ENCODE measurements around the gene ARHGAP15.

Gene ARHGAP15

GRCh38 chr2:143608758-143609157 is 479.5 kb downstream of the ARHGAP15 start:
- Histone ChIP-seq H3K9me3 (ENCODE audit: low read length) (no peaks in the 10 kb centered on the region), H2AFZ (ENCODE audit: low read length) (no peak overlapping the region), H3K27ac (ENCODE audit: low read depth, low read length, poor library complexity, severe bottlenecking) (no peak overlapping the region), H3K27me3 (ENCODE audit: insufficient read depth, low read length) (no peaks in the 10 kb centered on the region), H4K20me1 (ENCODE audit: insufficient read depth, low read length) (no peaks in the 10 kb centered on the region), H3K4me1 (ENCODE audit: insufficient read depth, low read length, severe bottlenecking) (no peaks in the 10 kb centered on the region), H3K36me3 (ENCODE audit: insufficient read depth, low read length) (no peaks in the 10 kb centered on the region), H3K9me2 (ENCODE audit: low read depth, low read length) (no peaks in the 10 kb centered on the region), H3K79me2 (ENCODE audit: insufficient read depth, low read length) (no peaks in the 10 kb centered on the region), H3F3A (ENCODE audit: insufficient read depth, low read length) (no peaks in the 10 kb centered on the region), H3K9ac (ENCODE audit: low read length) (no peak overlapping the region), H3K4me2 (ENCODE audit: low read length) (no peak overlapping the region), H3K4me3 (ENCODE audit: low read depth, low read length, poor library complexity, severe bottlenecking) (no peak overlapping the region)
- no peak for TF ChIP-seq EZH2 (IDR thresholded peaks at IDR 0.05; ENCODE audit: borderline replicate concordance, low read length)
- TF ChIP-seq CTCF (IDR thresholded peaks at IDR 0.05; ENCODE audit: low read length): no peak

GRCh38 chr2:143611336-143611735 is 482.1 kb downstream of the ARHGAP15 start:
- Histone ChIP-seq H3K4me2 (ENCODE audit: low read length) (no peak overlapping the region), H3K27ac (ENCODE audit: low read depth, low read length, poor library complexity, severe bottlenecking) (no peak overlapping the region), H3K4me1 (ENCODE audit: insufficient read depth, low read length, severe bottlenecking) (no peaks in the 10 kb centered on the region)

DNA sequence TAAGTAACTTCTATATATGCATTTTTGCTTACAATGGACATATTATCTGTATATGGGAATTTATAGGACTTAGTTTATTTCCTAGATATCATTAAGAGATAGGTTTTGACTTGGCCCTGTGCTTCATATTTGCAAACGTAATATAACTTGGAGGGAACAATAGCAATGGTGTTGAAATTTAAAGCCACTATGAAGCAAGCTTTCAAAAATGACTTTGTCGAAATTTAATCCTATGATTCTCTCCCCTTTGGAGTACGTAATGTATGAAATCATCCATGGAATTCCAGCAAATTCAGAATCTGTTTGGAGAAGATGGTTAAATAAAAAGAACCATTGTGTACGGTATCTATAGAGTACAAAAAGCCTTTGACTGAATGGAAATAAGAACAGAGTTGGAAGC is 486.3 kb downstream of the ARHGAP15 start:
- Histone ChIP-seq H3F3A (ENCODE audit: insufficient read depth, low read length) (no peaks in the 10 kb centered on the region), H3K4me1 (ENCODE audit: insufficient read depth, low read length, severe bottlenecking) (no peaks in the 10 kb centered on the region), H3K27me3 (ENCODE audit: insufficient read depth, low read length) (no peaks in the 10 kb centered on the region), H2AFZ (ENCODE audit: low read length) (no peak overlapping the region), H4K20me1 (ENCODE audit: insufficient read depth, low read length) (no peaks in the 10 kb centered on the region), H3K36me3 (ENCODE audit: insufficient read depth, low read length) (no peaks in the 10 kb centered on the region), H3K4me2 (ENCODE audit: low read length) (no peak overlapping the region), H3K4me3 (ENCODE audit: low read depth, low read length, poor library complexity, severe bottlenecking) (no peak overlapping the region), H3K9me3 (ENCODE audit: low read length) (no peaks in the 10 kb centered on the region), H3K9ac (ENCODE audit: low read length) (no peak overlapping the region), H3K27ac (ENCODE audit: low read depth, low read length, poor library complexity, severe bottlenecking) (no peak overlapping the region), H3K79me2 (ENCODE audit: insufficient read depth, low read length) (no peaks in the 10 kb centered on the region), H3K9me2 (ENCODE audit: low read depth, low read length) (no peaks in the 10 kb centered on the region)
- no peak for TF ChIP-seq CTCF (IDR thresholded peaks at IDR 0.05; ENCODE audit: low read length)
- TF ChIP-seq EZH2 (IDR thresholded peaks at IDR 0.05; ENCODE audit: borderline replicate concordance, low read length): no peak

More at GRCh38 chr2:143611336-143611735, 482.1 kb downstream of the ARHGAP15 start:
- no peaks in the 10 kb centered on the region for H4K20me1 ChIP-seq (ENCODE audit: insufficient read depth, low read length)
- TF ChIP-seq CTCF (IDR thresholded peaks at IDR 0.05; ENCODE audit: low read length) (no peak), EZH2 (IDR thresholded peaks at IDR 0.05; ENCODE audit: borderline replicate concordance, low read length) (no peak)
- H3F3A ChIP-seq (ENCODE audit: insufficient read depth, low read length): no peaks in the 10 kb centered on the region
- H3K79me2 ChIP-seq (ENCODE audit: insufficient read depth, low read length): no peaks in the 10 kb centered on the region
- H3K9me2 ChIP-seq (ENCODE audit: low read depth, low read length): no peaks in the 10 kb centered on the region
- H3K36me3 ChIP-seq (ENCODE audit: insufficient read depth, low read length): no peaks in the 10 kb centered on the region
- no peak overlapping the region for H3K9ac ChIP-seq (ENCODE audit: low read length)
- H3K9me3 ChIP-seq (ENCODE audit: low read length): no peaks in the 10 kb centered on the region
- no peak overlapping the region for H2AFZ ChIP-seq (ENCODE audit: low read length)
- H3K4me3 ChIP-seq (ENCODE audit: low read depth, low read length, poor library complexity, severe bottlenecking): no peak overlapping the region
- H3K27me3 ChIP-seq (ENCODE audit: insufficient read depth, low read length): no peaks in the 10 kb centered on the region
